Lung (tissue), 12 donors: Measurements from ENCODE around the gene HK1. TPM values are rescaled to one million over a fixed set of nuclear protein-coding genes. Genes with fewer than 3 reads are reported as not detected.

Experiments used
- ATAC-seq: fragments of 200-7000 bp; cut with Tn5 transposase; one replicate; pipeline ENCODE4 v1.9.1; 2020; ENCODE audit warnings: moderate number of reproducible peaks; ENCODE audit not compliant: insufficient read depth, low FRiP score
- DNase-seq, 3 donors: peaks; one replicate each; pipeline ENCODE4 v3.0.0-alpha.2; 2013 to 2017
- H3K27ac ChIP-seq, 2 donors: one replicate each; pipeline ENCODE4 v1.5.1; 2013; ENCODE audit warnings: mild to moderate bottlenecking in 2 of 2, moderate library complexity in 2 of 2, control low read depth in 1 of 2, inconsistent platforms in 1 of 2, low read depth in 1 of 2, low read length in 1 of 2
- H3K27me3 ChIP-seq, 3 donors: one replicate each; pipeline ENCODE4 v1.5.1; 2013; ENCODE audit warnings: low read length in 2 of 3; ENCODE audit not compliant: control insufficient read depth in 3 of 3, insufficient read depth in 3 of 3
- H3K36me3 ChIP-seq, 4 donors: one replicate each; pipeline ENCODE4 v1.5.1; 2013; ENCODE audit warnings: low read length in 4 of 4, mild to moderate bottlenecking in 1 of 4, moderate library complexity in 1 of 4; ENCODE audit not compliant: control insufficient read depth in 4 of 4, insufficient read depth in 4 of 4
- H3K4me1 ChIP-seq, 5 donors: one replicate each; pipeline ENCODE4 v1.5.1; 2013; ENCODE audit warnings: low read length in 5 of 5, mild to moderate bottlenecking in 2 of 5, moderate library complexity in 1 of 5; ENCODE audit not compliant: control insufficient read depth in 5 of 5, insufficient read depth in 5 of 5
- H3K4me3 ChIP-seq: one replicate; pipeline ENCODE4 v1.5.1; 2013; ENCODE audit warnings: mild to moderate bottlenecking, control low read depth, moderate library complexity
- H3K9ac ChIP-seq, 2 donors: one replicate each; pipeline ENCODE4 v1.5.1; 2013; ENCODE audit warnings: low read length in 2 of 2, control low read depth in 1 of 2; ENCODE audit not compliant: insufficient read depth in 1 of 2
- H3K9me3 ChIP-seq, 4 donors: one replicate each; pipeline ENCODE4 v1.5.1; 2013; ENCODE audit warnings: low read length in 3 of 4, mild to moderate bottlenecking in 1 of 4, moderate library complexity in 1 of 4; ENCODE audit not compliant: control insufficient read depth in 4 of 4, insufficient read depth in 3 of 4
- CTCF ChIP-seq: IDR thresholded peaks from 2 replicates; pipeline ENCODE4 v1.5.1; 2012; ENCODE audit warnings: mild to moderate bottlenecking; ENCODE audit errors: control extremely low read depth, extremely low read depth
- WGBS, 2 donors: extraction: QIAGEN DNeasy Blood & Tissue Kit; methylation state at CpG; one replicate each; pipeline ENCODE4 v1.1.7; 2013; 5-methylcytosine and 5-hydroxymethylcytosine counted together
- polyA plus RNA-seq, 2 donors: library from polyadenylated mRNA; stranded (reverse); fragments of 200-250 nt; gene quantifications; one replicate each; pipeline ENCODE4 v1.2.1, GENCODE V29; 2013
- total RNA-seq, 2 donors: library from RNA; depleted of rRNA in 1 of 2; stranded (reverse); fragments of >200 nt in 1 of 2; gene quantifications; one replicate each; pipeline ENCODE4 v1.2.1, GENCODE V29; 2014 to 2021
- donor health status: control.
- donor health status: control.
- donor health status: Bipolar disorder and iron deficiency.
- donor health status: healthy.
- donor health status: DM: yes; HTN: yes; CAD: no.

Gene HK1
- total and polyA plus RNA-seq, 4 donors: 33.6 to 120 (median 78.0) TPM

GRCh38 chr10:69338547-69339450 lies 60.5 kb downstream of the HK1 start:
- no peak for TF ChIP-seq CTCF
- Histone ChIP-seq H3K9me3 (no peaks in the 10 kb centered on the region), H3K4me1 (peaks cover 12 to 51% (median 42%) of the 10 kb centered on the region in 5 donors), H3K36me3 (peaks cover 0 to under 1% (median 0%) of the 10 kb centered on the region in 4 donors), H3K27me3 (no peaks in the 10 kb centered on the region), H3K4me3 (no peak overlapping the region), H3K27ac (peak overlapping the region; percentile 37 to 69), H3K9ac (no peak overlapping the region)
- ATAC-seq (no peak), DNase-seq (no peak)
- WGBS, 2 donors: 68 to 79% methylated on average over 9 of the region's 9 CpGs

- H3K9ac ChIP-seq: no peak overlapping the region
- H3K9me3 ChIP-seq: no peaks in the 10 kb centered on the region
- H3K4me3 ChIP-seq: no peak overlapping the region
- no peak for TF ChIP-seq CTCF
- ATAC-seq: no peak
- no peak overlapping the region for H3K27ac ChIP-seq
- no peaks in the 10 kb centered on the region for H3K27me3 ChIP-seq
- DNase-seq: no peak
- peaks cover 0 to 15% (median 7%) of the 10 kb centered on the region in 4 donors for H3K36me3 ChIP-seq
- 91 to 92% methylated on average over 9 of the region's 9 CpGs for WGBS, 2 donors
- peaks cover 7 to 47% (median 31%) of the 10 kb centered on the region in 5 donors for H3K4me1 ChIP-seq
These were observed 62.4 kb downstream of the HK1 start for GRCh38 chr10:69340695-69341094.

GRCh38 chr10:69343905-69344304 lies 65.6 kb downstream of the HK1 start:
- no peak overlapping the region for H3K9ac ChIP-seq
- peaks cover 0 to 19% (median 7%) of the 10 kb centered on the region in 4 donors for H3K36me3 ChIP-seq
- TF ChIP-seq CTCF: no peak
- 95% methylated on average over 4 of the region's 4 CpGs for WGBS, 2 donors
- H3K27me3 ChIP-seq: no peaks in the 10 kb centered on the region
- no peak for ATAC-seq
- no peak overlapping the region for H3K4me3 ChIP-seq
- peaks cover 0 to 39% (median 18%) of the 10 kb centered on the region in 5 donors for H3K4me1 ChIP-seq
- no peak overlapping the region for H3K27ac ChIP-seq
- H3K9me3 ChIP-seq: no peaks in the 10 kb centered on the region
- no peak for DNase-seq
